ENCODE data around the gene MTA1. TPM values are rescaled to one million over a fixed set of nuclear protein-coding genes. Genes with fewer than 3 reads are reported as not detected.

Gene MTA1
- total and polyA plus RNA-seq, 10 of the 15 experiments (the other 5 are each of a cell fraction or from before 2014, with no cell fraction given): 0.14 to 162 (median 30.6) TPM

GRCh38 chr14:105466531-105467248, 47.1 kb downstream of the MTA1 start:
- Histone ChIP-seq H3K4me3 (no peak overlapping the region), H3K27me3 (replicated peaks in 1 of 2; ENCODE audit: control insufficient read depth in 2 of 2, insufficient read depth in 2 of 2, low read length in 1 of 2) (no peaks in the 10 kb centered on the region), H4K20me1 (ENCODE audit: control insufficient read depth, insufficient read depth) (no peaks in the 10 kb centered on the region), H3K36me3 (ENCODE audit: control insufficient read depth in 2 of 2, insufficient read depth in 2 of 2, low read length in 1 of 2) (peaks cover 0 to 23% of the 10 kb centered on the region in 2 experiments; a peak in 3 of 4 replicates), H2AFZ (ENCODE audit: control insufficient read depth, low read depth, low read length) (no peak overlapping the region), H3K79me2 (ENCODE audit: control insufficient read depth, insufficient read depth, low read length) (no peaks in the 10 kb centered on the region), H3K9me3 (replicated peaks; ENCODE audit: control insufficient read depth, insufficient read depth, low read length) (no peaks in the 10 kb centered on the region), H3K4me1 (ENCODE audit: control insufficient read depth, insufficient read depth, low read length) (no peaks in the 10 kb centered on the region), H3K27ac (ENCODE audit: control insufficient read depth, insufficient read depth) (no peak overlapping the region), H3K9ac (ENCODE audit: control insufficient read depth, insufficient read depth, low read length) (no peak overlapping the region), H3K4me2 (ENCODE audit: control insufficient read depth, insufficient read depth) (no peak overlapping the region)
- ChIA-PET CTCF (no interaction called here), SMC1A (ENCODE audit: uncharacterized antibody, unreplicated experiment) (no interaction called here), RAD21 (ENCODE audit: unreplicated experiment) (no interaction called here), POLR2A (no interaction called here)
- ATAC-seq (no peak), DNase-seq (ENCODE audit: low read depth, low spot score) (no peak), FAIRE-seq (no peak)
- WGBS (ENCODE audit: insufficient coverage, insufficient replicate concordance, low lambda C conversion rate, missing lambda C conversion rate): 97% methylated on average over 26 of the region's 53 CpGs
- no TSS peak for BruUV-seq (replicated peaks)
- in situ Hi-C loops (cut with MboI) (no loop called here), intact Hi-C loops (cut with micrococcal nuclease; ENCODE audit: unreplicated experiment) (no loop called here)
- TF ChIP-seq WRNIP1 (IDR thresholded peaks at IDR 0.05; ENCODE audit: borderline replicate concordance, low read depth, low read length) (no peak), POLR2A (IDR thresholded peaks at IDR 0.05; ENCODE audit: low read depth, low read length) (peak; percentile 35; the same call in 1 of the 2 replicates)
- TF ChIP-seq, protein P1, sequence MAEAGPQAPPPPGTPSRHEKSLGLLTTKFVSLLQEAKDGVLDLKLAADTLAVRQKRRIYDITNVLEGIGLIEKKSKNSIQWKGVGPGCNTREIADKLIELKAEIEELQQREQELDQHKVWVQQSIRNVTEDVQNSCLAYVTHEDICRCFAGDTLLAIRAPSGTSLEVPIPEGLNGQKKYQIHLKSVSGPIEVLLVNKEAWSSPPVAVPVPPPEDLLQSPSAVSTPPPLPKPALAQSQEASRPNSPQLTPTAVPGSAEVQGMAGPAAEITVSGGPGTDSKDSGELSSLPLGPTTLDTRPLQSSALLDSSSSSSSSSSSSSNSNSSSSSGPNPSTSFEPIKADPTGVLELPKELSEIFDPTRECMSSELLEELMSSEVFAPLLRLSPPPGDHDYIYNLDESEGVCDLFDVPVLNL (IDR thresholded peaks at IDR 0.05; ENCODE audit: low read depth, low read length): no peak

- ChIA-PET RAD21 (ENCODE audit: unreplicated experiment) (no interaction called here), CTCF (no interaction called here), POLR2A (no interaction called here), SMC1A (ENCODE audit: uncharacterized antibody, unreplicated experiment) (no interaction called here)
- Histone ChIP-seq H3K79me2 (ENCODE audit: control insufficient read depth, insufficient read depth, low read length) (no peaks in the 10 kb centered on the region), H3K27ac (ENCODE audit: control insufficient read depth, insufficient read depth) (no peak overlapping the region), H3K9me3 (replicated peaks; ENCODE audit: control insufficient read depth, insufficient read depth, low read length) (no peaks in the 10 kb centered on the region), H3K4me3 (no peak overlapping the region), H3K4me2 (ENCODE audit: control insufficient read depth, insufficient read depth) (no peak overlapping the region), H2AFZ (ENCODE audit: control insufficient read depth, low read depth, low read length) (no peak overlapping the region), H3K27me3 (replicated peaks in 1 of 2; ENCODE audit: control insufficient read depth in 2 of 2, insufficient read depth in 2 of 2, low read length in 1 of 2) (no peaks in the 10 kb centered on the region), H3K9ac (ENCODE audit: control insufficient read depth, insufficient read depth, low read length) (no peak overlapping the region), H4K20me1 (ENCODE audit: control insufficient read depth, insufficient read depth) (no peaks in the 10 kb centered on the region), H3K36me3 (ENCODE audit: control insufficient read depth in 2 of 2, insufficient read depth in 2 of 2, low read length in 1 of 2) (peaks cover 0 to 23% of the 10 kb centered on the region in 2 experiments; a peak in 3 of 4 replicates), H3K4me1 (ENCODE audit: control insufficient read depth, insufficient read depth, low read length) (no peaks in the 10 kb centered on the region)
- WGBS (ENCODE audit: insufficient coverage, insufficient replicate concordance, low lambda C conversion rate, missing lambda C conversion rate): 79% methylated on average over 15 of the region's 20 CpGs
- TF ChIP-seq HCFC1 (IDR thresholded peaks at IDR 0.05; ENCODE audit: low read length) (no peak), SMC3 (IDR thresholded peaks at IDR 0.05; ENCODE audit: borderline replicate concordance, low read length) (no peak), RAD51 (IDR thresholded peaks at IDR 0.05) (no peak), MYB (IDR thresholded peaks at IDR 0.05; ENCODE audit: borderline replicate concordance, low read depth, low read length) (no peak), MEF2B (IDR thresholded peaks at IDR 0.05; ENCODE audit: partially characterized antibody, poor library complexity, severe bottlenecking) (no peak), POLR2AphosphoS2 (IDR thresholded peaks at IDR 0.05; ENCODE audit: low read depth, low read length) (no peak), JUNB (IDR thresholded peaks at IDR 0.05) (no peak), SPI1 (IDR thresholded peaks at IDR 0.05; ENCODE audit: borderline replicate concordance, insufficient read depth, low read depth, low read length) (no peak), EP300 (IDR thresholded peaks at IDR 0.05; ENCODE audit: borderline replicate concordance in 1 of 2, control insufficient read depth in 1 of 2, low read depth in 2 of 2, low read length in 2 of 2) (no peak), RFX5 (IDR thresholded peaks at IDR 0.05; ENCODE audit: low read depth, low read length) (no peak), RBBP5 (conservative IDR thresholded peaks at IDR 0.05) (no peak)
- TF ChIP-seq, protein P1 (IDR thresholded peaks at IDR 0.05; ENCODE audit: low read depth, low read length): no peak
- DNase-seq (ENCODE audit: low read depth, low spot score) (no peak), ATAC-seq (no peak), FAIRE-seq (no peak)
- intact Hi-C loops (cut with micrococcal nuclease; ENCODE audit: unreplicated experiment): no loop called here
- BruUV-seq (replicated peaks): no TSS peak
- in situ Hi-C loops (cut with MboI): no loop called here
These were observed 47.8 kb downstream of the MTA1 start for GRCh38 chr14:105467249-105467941.
